Panc1 (cell line): Measurements from ENCODE around the gene GHRHR. TPM values are rescaled to one million over a fixed set of nuclear protein-coding genes. Genes with fewer than 3 reads are reported as not detected.

Source experiments
- ATAC-seq: fragments of 200-7000 bp; cut with Tn5 transposase; 2 replicates; pipeline ENCODE4 v1.9.1; 2020; ENCODE audit warnings: mild to moderate bottlenecking, moderate library complexity
- BruUV-seq: library from RNA; stranded (reverse); fragments of 400-500 nt; replicated peaks from 2 replicates; lab custom pipeline; 2021; lab: Mats Ljungman, UMichigan
- CTCF ChIA-PET: fragments of 300-600 bp; sonication (Branson Sonifier 250); formaldehyde crosslinking; loops from one replicate; lab custom pipeline; 2022; ENCODE audit warnings: antibody characterized with exemption; lab: Charles Lee
- POLR2A ChIA-PET: fragments of 300-600 bp; sonication (Branson Sonifier 250); formaldehyde crosslinking; loops from one replicate; lab custom pipeline; 2022; ENCODE audit warnings: antibody characterized with exemption; lab: Charles Lee
- DNase-seq: peaks from one replicate; pipeline ENCODE4 v3.0.0-alpha.2; 2010; ENCODE audit warnings: low read depth, low spot score
- H3K27ac ChIP-seq: 2 replicates; pipeline ENCODE4 v1.5.1; 2011; ENCODE audit warnings: mild to moderate bottlenecking, low read length, inconsistent platforms
- H3K27me3 ChIP-seq: fragments of 200-500 bp; sonication (Bioruptor generic); 2 replicates; pipeline ENCODE4 v1.6.0; 2014; ENCODE audit warnings: low read length, inconsistent platforms; ENCODE audit not compliant: control insufficient read depth, insufficient read depth
- H3K36me3 ChIP-seq: fragments of 200-500 bp; sonication (Bioruptor generic); 2 replicates; pipeline ENCODE4 v1.5.1; 2014; ENCODE audit warnings: inconsistent platforms, mild to moderate bottlenecking, low read length, moderate library complexity; ENCODE audit not compliant: control insufficient read depth, insufficient read depth
- H3K4me1 ChIP-seq: 2 replicates; pipeline ENCODE4 v1.5.1; 2011; ENCODE audit warnings: inconsistent platforms, mild to moderate bottlenecking, low read length, moderate library complexity; ENCODE audit not compliant: control insufficient read depth, insufficient read depth
- H3K4me3 ChIP-seq, 2 experiments: 2 replicates each; pipeline ENCODE4 v1.5.1; 2011 to 2012; ENCODE audit warnings: low read depth in 2 of 2, low read length in 2 of 2, mild to moderate bottlenecking in 2 of 2, inconsistent platforms in 1 of 2, moderate library complexity in 1 of 2
- H3K9me3 ChIP-seq: fragments of 200-500 bp; sonication (Bioruptor generic); 2 replicates; pipeline ENCODE4 v1.5.1; 2014; ENCODE audit warnings: low read depth, mild to moderate bottlenecking, inconsistent platforms, low read length, moderate library complexity; ENCODE audit not compliant: control insufficient read depth, insufficient read depth
- CTCF ChIP-seq: fragments of 450-650 bp; IDR thresholded peaks from 2 replicates; pipeline ENCODE4 v1.5.1; 2017; ENCODE audit warnings: mild to moderate bottlenecking
- POLR2AphosphoS5 ChIP-seq: IDR thresholded peaks from 2 replicates; pipeline ENCODE4 v1.6.1; 2012; ENCODE audit warnings: mild to moderate bottlenecking, low read depth, low read length, moderate library complexity
- REST ChIP-seq, 2 experiments: IDR thresholded peaks; 2 replicates each; pipeline ENCODE4 v1.6.1; 2011 to 2012; ENCODE audit warnings: low read depth in 2 of 2, control low read depth in 1 of 2, low read length in 1 of 2, mild to moderate bottlenecking in 1 of 2, moderate library complexity in 1 of 2; ENCODE audit not compliant: insufficient read depth in 1 of 2
- SIN3A ChIP-seq: IDR thresholded peaks from 2 replicates; pipeline ENCODE4 v1.6.1; 2012; ENCODE audit warnings: low read depth, mild to moderate bottlenecking, low read length, moderate library complexity, borderline replicate concordance; ENCODE audit not compliant: insufficient read depth
- TCF7L2 ChIP-seq: IDR thresholded peaks from 2 replicates; pipeline ENCODE4 v1.6.1; 2011; ENCODE audit warnings: mild to moderate bottlenecking, low read depth, low read length, inconsistent platforms
- in situ Hi-C: cut with HindIII; loops from 2 replicates; pipeline ENCODE4 v1.10.0; 2016; ENCODE audit warnings: low sequenced_read_pairs, low pct_unique_long_range_greater_than_20kb
- intact Hi-C: fragments of 100-400 bp; cut with micrococcal nuclease; formaldehyde crosslinking; loops from one replicate; pipeline ENCODE4 v1.10.0; 2022; ENCODE audit not compliant: unreplicated experiment
- total RNA-seq: library from RNA; stranded (reverse); gene quantifications from one replicate; pipeline ENCODE4 v1.2.1, GENCODE V29; 2021; ENCODE audit not compliant: unreplicated experiment

GHRHR gene
- total RNA-seq, 1 experiment from 2014 or later: not detected

GRCh38 chr7:30994206-30995100 is 30.7 kb downstream of the GHRHR start:
- Histone ChIP-seq H3K27ac (no peak overlapping the region), H3K4me3 (no peak overlapping the region), H3K9me3 (no peaks in the 10 kb centered on the region), H3K4me1 (no peaks in the 10 kb centered on the region), H3K36me3 (no peaks in the 10 kb centered on the region), H3K27me3 (no peaks in the 10 kb centered on the region)
- no peak for TF ChIP-seq TCF7L2
- TF ChIP-seq CTCF: no peak
- no peak for TF ChIP-seq REST (IDR thresholded peaks at IDR 0.05; ENCODE audit: insufficient read depth in 1 of 2, low read depth in 2 of 2, low read length in 1 of 2)
- TF ChIP-seq POLR2AphosphoS5: no peak
- TF ChIP-seq SIN3A: no peak
- intact Hi-C loops (no loop called here), in situ Hi-C loops (no loop called here)
- ChIA-PET POLR2A (no interaction called here), CTCF (interaction anchor here (0.7 kb wide), 1 partner anchor 11 kb away, joined by 3 read pairs; no protein-coding TSS in a partner anchor)
- no peak for ATAC-seq
- no TSS peak for BruUV-seq
- no peak for DNase-seq

DNA sequence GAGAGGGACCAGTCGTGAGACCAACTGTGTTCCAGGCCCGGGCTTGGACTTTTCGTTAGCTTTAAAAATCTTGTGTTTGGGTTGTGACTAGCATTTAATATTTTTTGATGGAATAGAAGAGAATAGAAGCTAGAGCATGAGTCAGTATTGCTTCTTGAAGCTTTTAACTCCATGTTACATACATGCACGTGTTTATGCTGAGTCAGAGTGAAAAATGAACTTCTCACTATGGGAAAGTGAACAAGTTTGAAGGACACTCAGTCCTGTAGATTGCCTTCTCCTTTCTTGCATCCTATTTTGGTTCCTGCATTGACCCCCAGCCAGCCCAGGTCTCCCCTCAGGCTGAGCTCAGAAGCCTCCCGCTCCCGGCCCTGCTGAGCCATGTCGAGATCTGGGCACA is 31.8 kb downstream of the GHRHR start:
- Histone ChIP-seq H3K27me3 (no peaks in the 10 kb centered on the region), H3K4me3 (no peak overlapping the region), H3K36me3 (no peaks in the 10 kb centered on the region), H3K27ac (no peak overlapping the region), H3K4me1 (no peaks in the 10 kb centered on the region), H3K9me3 (no peaks in the 10 kb centered on the region)
- POLR2A ChIA-PET: no interaction called here
- no peak for DNase-seq
- BruUV-seq: no TSS peak
- in situ Hi-C loops (no loop called here), intact Hi-C loops (no loop called here)
- TF ChIP-seq CTCF (no peak), TCF7L2 (no peak), REST (IDR thresholded peaks at IDR 0.05; ENCODE audit: insufficient read depth in 1 of 2, low read depth in 2 of 2, low read length in 1 of 2) (no peak), SIN3A (no peak), POLR2AphosphoS5 (no peak)
- no peak for ATAC-seq
- CTCF ChIA-PET: no interaction called here
